ENCODE results near the gene RPUSD1. TPM values are rescaled to one million over a fixed set of nuclear protein-coding genes. Genes with fewer than 3 reads are reported as not detected.
"Not testable (repeated sequence)": the region's sequence is repeated elsewhere in the genome, so short reads cannot be mapped to it uniquely, and the experiment has no call there.

Gene RPUSD1
- total RNA-seq, 6 donors from 2014 or later: 14.5 to 43.0 (median 20.8) TPM

- peak in 1 of 2 donors; percentile 70 for DNase-seq
These were observed 40.0 kb downstream of the RPUSD1 start for GRCh38 chr16:747978-748746.

DNA sequence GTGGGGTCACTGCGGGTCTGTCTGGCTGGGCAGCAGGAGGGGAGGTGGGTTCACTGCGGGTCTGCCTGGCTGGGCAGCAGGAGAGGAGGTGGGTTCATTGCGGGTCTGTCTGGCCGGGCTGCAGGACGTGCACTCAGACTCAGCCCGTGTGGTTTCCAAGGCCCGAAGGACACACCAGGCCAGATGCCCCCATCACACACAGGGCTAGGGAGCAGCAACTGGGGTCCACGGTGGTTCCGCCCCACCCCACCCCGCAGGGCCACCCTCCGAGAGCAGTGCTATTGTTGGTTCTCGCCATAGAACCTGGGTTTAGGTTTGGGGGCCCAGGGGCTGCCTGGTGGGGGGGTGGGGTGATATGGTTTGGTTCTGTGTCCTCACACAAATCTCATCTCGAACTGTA lies 41.5 kb downstream of the RPUSD1 start:
- Histone ChIP-seq H3K27ac (no peak overlapping the region), H3K9me3 (no peaks in the 10 kb centered on the region), H3K27me3 (no peaks in the 10 kb centered on the region), H3K4me1 (no peaks in the 10 kb centered on the region), H3K4me3 (no peak overlapping the region), H3K36me3 (no peaks in the 10 kb centered on the region)
- ATAC-seq (ENCODE audit: low FRiP score in 2 of 2): no peak
- WGBS, 2 donors: 86 to 87% methylated on average over 1 to 12 of the region's 13 CpGs
- no peak for DNase-seq
- TF ChIP-seq POLR2A (IDR thresholded peaks at IDR 0.05): no peak
- no peak for TF ChIP-seq CTCF (IDR thresholded peaks at IDR 0.05)
- no peak for TF ChIP-seq POLR2AphosphoS5 (IDR thresholded peaks at IDR 0.05)
- TF ChIP-seq EP300 (IDR thresholded peaks at IDR 0.05): no peak

More at GRCh38 chr16:747978-748746, 40.0 kb downstream of the RPUSD1 start:
- Histone ChIP-seq H3K27me3 (no peaks in the 10 kb centered on the region), H3K36me3 (no peaks in the 10 kb centered on the region), H3K9me3 (no peaks in the 10 kb centered on the region), H3K4me3 (no peak overlapping the region), H3K4me1 (no peaks in the 10 kb centered on the region), H3K27ac (no peak overlapping the region)
- no peak for ATAC-seq (ENCODE audit: low FRiP score in 2 of 2)
- TF ChIP-seq CTCF (IDR thresholded peaks at IDR 0.05): no peak
- 78 to 87% methylated on average over 18 to 37 of the region's 39 CpGs for WGBS, 2 donors

GRCh38 chr16:745739-746138 lies 42.4 kb downstream of the RPUSD1 start:
- peaks cover 3 to 6% (median 4%) of the 10 kb centered on the region in 4 donors for H3K4me1 ChIP-seq
- 0 to 3% methylated on average over 2 to 11 of the region's 14 CpGs for WGBS, 2 donors

GRCh38 chr16:743794-744500 lies 44.2 kb downstream of the RPUSD1 start:
- H3K27me3 ChIP-seq: no peaks in the 10 kb centered on the region
- DNase-seq (peak in 1 of 2 donors; percentile 72), ATAC-seq (ENCODE audit: low FRiP score in 2 of 2) (no peak)
- 76% methylated on average over 9 to 21 of the region's 21 CpGs for WGBS, 2 donors
- H3K4me1 ChIP-seq: peaks cover 13 to 17% (median 13%) of the 10 kb centered on the region in 4 donors
- no peak overlapping the region for H3K27ac ChIP-seq
- no peaks in the 10 kb centered on the region for H3K36me3 ChIP-seq
- no peak overlapping the region for H3K4me3 ChIP-seq
- TF ChIP-seq POLR2A (IDR thresholded peaks at IDR 0.05) (no peak), EP300 (IDR thresholded peaks at IDR 0.05) (no peak), CTCF (IDR thresholded peaks at IDR 0.05) (no peak), POLR2AphosphoS5 (IDR thresholded peaks at IDR 0.05) (no peak)
- no peaks in the 10 kb centered on the region for H3K9me3 ChIP-seq

More at GRCh38 chr16:745739-746138, 42.4 kb downstream of the RPUSD1 start:
- H3K9me3 ChIP-seq: no peaks in the 10 kb centered on the region
- H3K27me3 ChIP-seq: no peaks in the 10 kb centered on the region
- DNase-seq: peak; percentile 45 to 85
- no peak for ATAC-seq (ENCODE audit: low FRiP score in 2 of 2)
- H3K36me3 ChIP-seq: no peaks in the 10 kb centered on the region
- H3K4me3 ChIP-seq: no peak overlapping the region
- no peak overlapping the region for H3K27ac ChIP-seq
- TF ChIP-seq CTCF (IDR thresholded peaks at IDR 0.05) (peak in 3 of 6 experiments; percentile 20 to 35 (median 23)), EP300 (IDR thresholded peaks at IDR 0.05) (no peak)

- DNase-seq, H3K36me3 ChIP-seq: not testable (repeated sequence)
These were observed 45.3 kb downstream of the RPUSD1 start for GRCh38 chr16:742894-743293.

More at GRCh38 chr16:742894-743293, 45.3 kb downstream of the RPUSD1 start:
- WGBS, 2 donors: 80 to 81% methylated on average over 14 of the region's 14 CpGs
- H3K4me1 ChIP-seq: peaks cover 13 to 17% (median 13%) of the 10 kb centered on the region in 4 donors
- H3K4me3 ChIP-seq; H3K27ac ChIP-seq; H3K9me3 ChIP-seq; ATAC-seq (ENCODE audit: low FRiP score in 2 of 2); H3K27me3 ChIP-seq: not testable (repeated sequence)

Measured in upper lobe of left lung (tissue), 6 donors.